GM18870 (cell line): Measurements from ENCODE around the gene GNG8.
"Not testable (repeated sequence)": the region's sequence is repeated elsewhere in the genome, so short reads cannot be mapped to it uniquely, and the experiment has no call there.

ENCODE experiments used
- ATAC-seq: cut with Tn5 transposase; IDR thresholded peaks from one replicate; pipeline ENCODE4 v1.9.1; 2021; ENCODE audit warnings: moderate library complexity; ENCODE audit not compliant: unreplicated experiment

The GNG8 gene

DNA sequence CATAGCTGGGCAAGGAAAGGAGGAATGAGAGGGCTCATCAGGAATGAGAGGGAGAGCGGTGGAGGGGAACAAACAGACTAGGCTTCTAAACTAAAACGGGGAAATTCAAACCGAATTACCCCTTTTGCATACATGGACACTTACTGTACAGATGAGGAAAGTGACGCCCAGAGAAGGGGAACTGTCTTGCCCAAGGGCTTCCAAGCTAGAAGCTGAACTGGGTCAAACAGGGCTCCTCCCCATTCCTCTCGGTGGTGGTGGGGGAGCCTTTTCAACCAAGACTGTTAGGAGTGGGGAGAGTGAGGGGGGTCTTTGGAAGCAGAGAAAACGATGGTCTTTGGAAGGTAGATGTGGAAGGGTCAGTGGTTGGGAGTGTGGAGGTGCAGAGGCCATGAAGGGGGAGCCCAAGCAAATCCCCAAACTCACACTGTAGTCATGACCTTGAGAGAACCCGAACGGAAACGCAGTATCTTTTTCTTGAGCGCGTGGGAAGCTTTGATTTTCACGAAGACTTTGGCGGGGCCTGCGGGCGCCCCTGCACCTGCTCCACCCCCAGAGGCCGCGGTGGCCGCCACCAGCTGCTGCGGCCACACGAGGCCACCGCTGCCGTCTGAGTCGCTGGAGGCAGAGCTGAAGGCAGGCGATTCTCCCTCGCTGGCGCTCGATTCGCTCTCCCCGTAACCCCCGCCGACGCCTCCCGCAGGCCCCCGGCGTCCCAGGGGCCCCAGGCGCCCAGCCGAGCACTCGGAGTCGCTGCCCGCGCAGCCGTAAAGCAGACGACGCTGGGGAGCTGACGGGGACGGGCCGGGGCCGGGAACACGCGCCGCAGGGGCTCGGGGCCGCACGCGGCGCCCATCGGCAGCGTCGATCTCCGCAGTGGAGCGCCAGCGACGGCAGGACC, 12.3 kb upstream of the GNG8 start:
- no peak for ATAC-seq

DNA sequence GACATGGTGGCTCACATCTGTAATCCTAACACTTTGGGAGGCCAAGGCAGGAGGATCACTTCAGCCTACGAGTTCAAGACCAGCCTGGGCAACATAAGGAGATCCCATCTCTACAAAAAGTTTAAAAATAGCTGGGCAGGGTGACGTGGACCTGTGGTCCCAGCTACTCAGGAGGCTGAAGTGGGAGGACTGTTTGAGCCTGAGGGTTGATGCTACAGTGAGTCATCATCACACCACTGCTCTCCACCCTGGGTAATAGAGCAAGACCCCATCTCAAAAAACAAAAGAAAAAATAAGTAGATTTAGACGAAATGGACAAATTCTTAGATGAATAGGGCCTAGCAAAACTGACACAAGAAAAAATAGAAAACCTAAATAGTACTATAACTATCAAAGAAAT, 10.4 kb upstream of the GNG8 start:
- no peak for ATAC-seq

DNA sequence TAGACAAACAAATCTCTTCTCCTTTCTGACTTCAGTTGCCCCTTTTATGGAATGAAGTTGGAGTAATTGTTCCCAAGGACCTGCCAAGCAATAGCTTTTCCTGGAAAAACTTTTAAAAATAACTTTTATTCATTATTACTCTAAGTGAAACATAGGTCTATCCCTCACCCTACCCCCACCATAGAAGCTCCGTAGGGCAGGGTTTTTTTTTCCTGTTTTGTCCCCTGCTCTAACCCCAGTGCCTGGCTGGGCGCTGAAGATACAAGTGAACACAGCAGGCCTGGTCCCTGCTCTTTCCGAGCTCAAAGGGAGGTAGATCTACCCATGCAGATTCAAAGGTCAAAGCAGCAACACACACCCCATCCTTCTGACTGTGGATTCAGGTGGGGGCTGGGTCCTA, 8.7 kb upstream of the GNG8 start:
- no peak for ATAC-seq

DNA sequence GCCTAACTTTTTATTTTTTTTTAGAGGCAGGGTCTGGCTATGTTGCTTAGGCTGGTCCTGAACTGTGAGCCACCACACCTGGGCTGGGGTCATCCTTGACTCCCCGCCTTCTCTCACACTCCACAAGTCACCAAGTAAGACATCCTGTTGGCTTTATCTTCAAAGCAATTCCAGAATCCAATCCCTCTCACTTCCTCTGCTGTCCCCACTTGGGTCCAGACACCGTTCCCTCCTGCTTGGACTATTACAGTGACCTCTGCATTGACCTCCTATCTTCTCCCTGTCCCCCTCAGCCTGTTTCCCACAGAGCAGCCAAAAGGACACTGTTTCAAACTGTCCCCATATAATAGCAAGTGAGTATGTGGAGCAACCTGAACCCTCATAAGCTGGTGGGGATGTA, 4.7 kb upstream of the GNG8 start:
- ATAC-seq = no peak

DNA sequence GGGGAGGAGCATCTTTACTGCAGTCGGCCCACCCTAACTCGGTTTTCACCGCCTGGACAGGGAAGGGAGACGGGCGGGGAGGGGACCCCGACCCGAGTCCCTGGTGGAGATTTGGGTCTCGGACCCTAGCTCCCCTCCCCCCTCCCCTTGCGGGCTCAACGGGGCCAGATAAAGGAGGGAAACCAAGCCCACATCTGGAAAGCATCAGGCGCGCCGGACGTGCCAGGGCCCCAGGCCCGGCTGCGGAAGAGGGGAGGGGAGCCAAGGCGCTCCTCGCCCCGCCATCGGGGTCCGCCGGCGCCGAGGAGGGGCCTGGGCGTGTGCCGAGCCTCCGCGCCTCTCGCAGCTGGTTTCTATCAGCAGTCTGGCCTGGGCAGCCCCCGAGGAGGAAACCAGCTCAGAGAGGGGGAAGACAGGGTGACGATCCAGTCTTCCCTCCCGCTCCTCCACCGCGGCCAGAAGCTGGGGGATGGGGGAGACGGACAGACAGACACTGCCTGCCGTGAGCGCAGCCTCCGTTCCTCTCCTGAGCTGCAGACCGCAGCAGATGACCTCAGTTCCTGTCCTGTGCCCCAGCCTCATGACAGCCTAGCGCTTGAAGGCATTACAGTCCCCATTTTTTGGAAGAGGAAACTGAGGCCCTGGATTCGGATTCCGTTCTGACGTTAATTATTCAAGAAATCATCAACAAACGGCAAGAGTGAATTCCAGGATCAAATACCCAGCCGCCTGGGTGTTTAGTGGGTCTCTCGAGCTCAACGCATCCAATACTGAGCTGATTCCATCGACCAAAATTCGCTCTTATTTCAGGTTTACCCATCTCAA, 3.6 kb upstream of the GNG8 start:
- ATAC-seq = no peak

DNA sequence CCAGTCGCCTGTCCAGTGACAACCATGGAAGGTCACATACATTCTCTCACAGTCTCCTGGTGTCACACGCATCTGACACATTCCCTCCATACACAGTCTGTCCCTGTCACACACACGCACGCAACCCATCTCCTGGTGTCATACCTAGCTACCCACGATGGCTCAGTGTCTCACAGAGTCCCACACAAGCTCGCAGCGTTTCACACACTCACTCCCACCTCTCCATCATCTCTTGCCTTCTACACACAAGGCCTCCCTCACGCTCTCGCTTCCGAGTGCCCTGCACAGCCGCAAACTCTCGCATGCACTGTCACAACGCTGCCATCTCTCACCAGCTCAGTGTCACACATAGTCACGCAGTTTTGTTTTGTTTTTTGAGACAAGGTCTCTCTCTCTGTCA, 1.2 kb upstream of the GNG8 start:
- no peak for ATAC-seq

DNA sequence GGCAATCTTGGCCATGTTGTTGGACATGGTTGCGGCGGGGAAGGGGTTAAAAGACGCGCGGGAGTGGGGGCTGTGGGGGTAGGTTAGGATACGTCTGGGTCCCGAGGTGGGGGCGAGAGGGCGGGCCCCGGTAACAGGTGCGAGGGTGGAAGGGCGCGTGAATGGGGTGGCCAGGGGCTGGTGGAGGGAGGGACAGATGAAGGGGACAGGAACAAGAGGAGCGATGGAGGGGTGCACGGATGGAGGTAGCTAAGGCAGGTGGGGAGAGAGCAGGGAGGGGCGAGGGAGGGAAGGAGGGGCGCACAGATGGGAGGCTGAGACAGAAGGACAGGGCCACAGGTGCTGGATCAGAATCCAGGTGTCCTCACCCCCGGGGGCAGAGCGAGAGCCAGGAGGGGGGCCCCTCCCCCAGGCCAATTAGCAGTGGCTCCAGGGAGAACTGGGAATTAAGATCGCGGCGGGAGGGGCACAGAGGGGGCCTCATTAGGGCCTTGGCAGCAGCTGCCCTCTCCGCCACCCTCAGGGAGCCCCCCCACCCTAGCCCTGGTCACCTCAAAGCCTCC, 1.3 kb downstream of the GNG8 start:
- ATAC-seq = no peak

DNA sequence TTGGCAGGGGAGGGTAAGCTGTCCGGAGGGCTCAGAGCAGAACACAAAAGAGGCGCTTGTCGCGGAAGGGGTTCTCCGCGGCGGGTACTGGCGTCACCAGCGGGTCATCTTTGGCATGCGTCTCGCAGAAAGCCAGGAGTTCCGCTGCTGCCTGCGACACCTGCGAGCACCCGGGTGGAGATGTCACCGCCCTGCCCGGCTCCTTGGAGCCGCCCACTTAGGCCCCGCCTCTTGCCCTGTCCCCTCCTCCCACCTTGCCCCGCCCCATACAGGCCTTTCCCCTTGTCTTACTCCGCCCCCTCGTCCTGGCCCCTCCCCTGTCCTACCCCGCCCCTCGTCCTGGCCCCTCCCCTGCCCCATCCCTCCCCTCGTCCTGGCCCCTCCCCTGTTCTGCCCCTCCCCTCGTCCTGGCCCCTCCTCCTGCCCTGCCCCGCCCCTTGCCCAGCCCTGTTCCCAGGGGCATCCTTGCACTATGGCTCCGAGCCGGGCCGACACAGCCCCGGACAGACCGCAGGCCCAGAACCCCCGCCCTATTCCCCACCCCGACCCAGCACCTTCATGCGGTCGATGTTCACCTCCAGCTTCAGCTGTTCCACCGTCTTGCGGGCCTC, 1.9 kb downstream of the GNG8 start:
- ATAC-seq = no peak

DNA sequence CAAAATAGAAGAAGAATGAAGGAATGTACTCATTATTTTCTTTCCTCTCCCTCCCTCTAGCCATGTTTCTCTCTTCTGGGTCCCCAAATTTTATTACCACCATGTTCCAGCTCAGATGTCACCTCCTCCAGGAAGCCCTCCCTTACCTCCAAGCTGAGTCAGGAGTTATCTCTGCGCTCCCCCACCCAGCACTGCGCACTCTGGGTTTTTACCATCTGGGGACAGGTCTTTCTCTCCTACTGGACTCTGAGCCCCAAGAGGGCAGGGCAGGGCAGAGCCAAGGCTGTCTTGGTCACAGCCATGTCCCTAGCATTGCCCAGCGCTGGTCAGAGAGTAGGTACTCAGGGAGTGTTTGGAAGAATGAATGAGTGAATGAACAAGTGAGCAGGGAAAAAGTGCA, 2.9 kb downstream of the GNG8 start:
- ATAC-seq = no peak

DNA sequence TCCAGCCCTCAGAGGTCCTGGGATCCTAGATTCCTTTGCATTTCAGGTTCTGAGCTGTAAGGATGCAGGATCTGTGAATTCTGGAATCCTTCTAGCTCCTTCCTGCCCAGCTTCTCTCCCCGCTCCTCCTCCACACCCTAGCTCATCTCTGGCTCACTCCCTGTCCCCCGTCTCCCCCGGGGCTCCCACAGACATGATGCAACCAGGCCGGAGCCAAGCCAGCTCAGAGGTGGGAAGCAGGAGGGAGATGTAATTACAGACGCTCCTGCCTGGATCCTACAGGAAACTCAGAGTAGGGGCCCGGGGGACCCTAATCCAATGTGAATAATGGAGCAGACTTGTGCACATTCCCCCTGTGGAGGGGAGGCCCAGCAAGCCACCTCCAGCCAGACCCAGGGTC, 4.5 kb downstream of the GNG8 start:
- no peak for ATAC-seq

DNA sequence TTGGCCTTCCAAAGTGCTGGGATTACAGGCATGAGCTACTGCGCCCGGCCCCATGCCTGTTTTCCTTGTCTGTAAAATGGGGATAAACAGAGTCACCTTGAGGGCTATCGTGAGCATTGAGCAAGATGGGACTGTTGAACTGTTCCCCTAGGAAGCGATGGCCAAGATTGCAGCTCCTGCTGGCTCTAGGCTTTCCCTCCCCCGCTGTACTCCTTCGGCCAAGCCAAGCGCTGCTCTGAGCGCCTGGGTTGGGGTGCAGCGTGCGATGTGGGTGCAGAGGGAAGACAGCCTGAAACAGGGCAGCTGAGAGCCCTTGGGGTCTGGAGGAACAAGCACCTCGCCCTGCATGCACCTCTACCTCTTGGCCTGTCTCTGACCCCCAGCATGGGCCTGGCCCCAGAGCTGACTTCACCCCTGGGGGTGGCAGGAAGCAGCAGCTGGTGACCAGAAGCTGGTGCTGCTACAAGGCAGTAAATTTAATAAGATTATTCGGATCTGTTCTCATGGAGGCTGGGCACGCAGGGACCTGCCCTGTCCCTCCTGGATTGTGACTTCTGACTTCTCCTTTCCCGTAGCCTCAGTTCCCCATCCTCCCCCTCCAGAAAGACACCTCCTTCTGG, 5.3 kb downstream of the GNG8 start:
- no peak for ATAC-seq

DNA sequence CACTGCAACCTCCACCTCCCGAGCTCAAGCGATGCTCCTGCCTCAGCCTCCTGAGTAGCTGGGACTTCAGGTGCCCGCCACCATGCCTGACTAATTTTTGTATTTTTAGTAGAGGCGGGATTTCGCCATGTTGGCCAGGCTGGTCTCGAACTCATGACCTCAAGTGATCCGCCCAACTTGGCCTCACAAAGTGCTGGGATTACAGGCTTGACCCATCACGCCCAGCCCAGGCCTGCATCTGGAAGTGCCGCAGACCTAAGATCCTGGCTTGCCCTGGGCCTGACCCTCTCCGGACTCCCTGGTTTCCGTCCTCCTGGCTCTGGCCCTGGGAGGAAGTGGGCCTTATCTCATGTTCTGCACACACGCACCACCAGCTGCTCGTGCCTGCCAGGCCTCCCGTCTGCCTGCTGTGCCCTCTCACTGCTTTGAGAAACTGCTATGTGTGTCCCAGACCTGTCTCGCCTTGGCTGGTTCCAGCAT, 6.4 kb downstream of the GNG8 start:
- ATAC-seq = no peak

DNA sequence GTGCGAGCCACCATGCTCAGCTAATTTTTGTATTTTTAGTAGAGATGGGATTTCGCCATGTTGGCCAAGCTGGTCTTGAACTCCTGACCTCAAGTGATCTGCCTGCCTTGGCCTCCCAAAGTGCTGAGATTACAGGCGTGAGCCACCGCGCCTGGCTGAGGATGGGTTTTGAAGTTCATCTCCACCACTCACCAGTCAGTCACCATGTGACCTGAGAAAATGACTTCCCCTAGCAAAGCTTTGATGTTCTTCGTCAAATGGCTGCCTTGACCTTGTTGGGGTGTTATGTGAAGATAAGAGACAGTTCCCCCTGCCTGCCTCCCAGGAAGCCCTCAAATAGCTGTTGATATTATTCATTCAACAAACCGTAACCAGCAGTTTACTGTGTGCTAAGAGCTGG, 7.0 kb downstream of the GNG8 start:
- not testable (repeated sequence) for ATAC-seq

DNA sequence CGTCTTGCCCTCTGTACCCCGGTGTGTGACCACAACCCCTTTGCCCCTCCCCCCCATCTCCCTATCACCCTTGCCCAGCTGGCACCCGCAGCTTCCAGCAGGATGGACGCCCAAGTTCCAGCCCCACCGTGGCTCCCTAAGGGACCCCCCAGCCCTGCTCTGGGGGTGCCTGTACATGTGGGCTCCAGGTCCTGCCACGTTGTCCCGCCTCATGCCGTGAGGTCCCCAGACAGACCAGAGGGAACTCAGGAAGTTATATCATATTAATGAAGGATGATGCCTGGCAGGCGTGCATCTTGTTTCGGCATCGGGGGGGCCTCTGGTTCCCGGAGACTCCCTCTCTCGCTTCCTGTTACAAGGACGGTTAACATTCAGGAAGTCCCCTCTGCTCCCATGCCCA, 9.6 kb downstream of the GNG8 start:
- no peak for ATAC-seq

DNA sequence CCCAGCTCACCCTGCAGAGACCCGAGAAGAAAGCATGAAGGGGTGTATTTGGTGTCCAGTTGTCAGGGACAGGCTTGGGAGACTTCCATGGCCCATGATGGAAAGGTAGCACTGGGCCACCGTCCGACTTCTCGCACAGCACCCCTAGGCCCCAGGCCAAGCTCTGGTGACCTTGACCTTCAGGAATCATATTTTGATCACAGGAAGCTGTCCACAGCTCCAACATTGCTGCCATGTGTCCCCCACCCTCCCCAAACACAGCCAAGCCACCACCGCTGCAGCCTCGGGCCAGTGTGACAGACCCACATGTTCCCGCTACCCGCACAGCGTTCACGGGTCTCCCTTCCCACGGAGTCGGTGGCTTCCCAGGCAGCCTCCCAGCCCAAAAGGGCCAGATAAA, 10.3 kb downstream of the GNG8 start:
- no peak for ATAC-seq

DNA sequence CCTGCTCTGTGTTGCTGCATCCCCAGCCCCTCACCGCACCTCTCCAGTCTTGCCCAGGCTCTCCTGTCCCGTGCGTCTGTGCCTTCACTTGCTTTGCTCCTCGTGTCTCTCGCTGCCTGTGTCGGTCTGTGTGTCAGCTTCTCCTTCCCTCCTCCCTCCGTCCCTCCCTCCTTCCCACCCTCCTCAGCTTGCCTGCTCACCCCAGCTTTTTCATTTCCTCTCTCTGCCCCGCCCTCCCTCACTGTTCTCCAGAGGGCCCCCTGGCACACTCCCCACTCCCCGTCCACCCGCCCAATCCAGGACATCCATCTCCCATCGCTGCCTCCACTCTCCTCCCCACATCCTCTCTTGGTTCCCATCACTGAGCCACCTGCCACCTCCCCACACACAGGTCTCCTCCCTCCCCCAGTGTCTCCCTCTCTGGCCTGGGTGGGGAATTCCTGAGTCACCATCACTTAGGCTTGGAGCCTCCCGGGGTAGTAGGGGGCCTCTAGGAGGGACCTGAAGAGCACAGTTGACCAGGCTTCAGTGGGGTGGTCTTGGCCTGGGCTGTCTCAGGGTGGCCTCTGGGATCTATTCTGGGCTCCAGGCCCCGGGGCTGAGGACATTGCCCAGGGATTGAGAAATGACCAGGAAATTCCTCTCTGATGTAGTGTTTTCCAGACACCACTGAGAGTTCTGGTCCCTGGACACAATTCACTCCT, 10.9 kb downstream of the GNG8 start, which contains the start of gene PTGIR:
Gene PTGIR, minus strand, starts transcription at position 132 of the 704 bp plus-strand sequence. CDS start 864 bp downstream, outside the sequence.
- no peak for ATAC-seq

DNA sequence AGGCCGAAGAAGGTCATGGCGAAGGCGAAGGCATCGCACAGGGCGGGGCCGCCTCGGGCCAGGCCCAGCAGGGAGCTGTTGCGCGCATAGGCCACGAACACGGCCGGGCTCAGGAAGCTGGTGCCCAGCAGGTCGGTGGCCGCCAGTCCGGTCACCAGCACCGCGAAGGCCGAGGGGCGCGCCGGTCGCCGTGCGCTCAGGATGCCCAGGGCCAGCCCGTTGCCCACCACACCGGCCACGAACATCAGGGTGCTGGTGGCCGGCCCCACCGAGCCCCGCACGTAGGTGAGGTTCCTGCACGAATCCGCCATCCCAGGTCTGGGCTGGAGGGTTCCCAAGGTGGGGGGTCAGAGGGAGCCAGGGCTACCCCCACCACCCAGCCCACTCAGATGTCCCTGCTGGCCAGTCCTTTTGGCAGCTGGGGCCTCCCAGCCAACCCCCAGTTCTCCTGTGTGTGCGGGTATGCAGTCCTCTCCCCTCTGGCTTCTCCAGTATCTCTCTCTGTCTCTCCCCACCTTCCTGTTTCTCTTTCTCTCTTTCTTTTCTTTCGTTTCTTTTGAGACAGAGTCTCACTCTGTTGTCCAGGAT, 12.0 kb downstream of the GNG8 start:
- no peak for ATAC-seq

DNA sequence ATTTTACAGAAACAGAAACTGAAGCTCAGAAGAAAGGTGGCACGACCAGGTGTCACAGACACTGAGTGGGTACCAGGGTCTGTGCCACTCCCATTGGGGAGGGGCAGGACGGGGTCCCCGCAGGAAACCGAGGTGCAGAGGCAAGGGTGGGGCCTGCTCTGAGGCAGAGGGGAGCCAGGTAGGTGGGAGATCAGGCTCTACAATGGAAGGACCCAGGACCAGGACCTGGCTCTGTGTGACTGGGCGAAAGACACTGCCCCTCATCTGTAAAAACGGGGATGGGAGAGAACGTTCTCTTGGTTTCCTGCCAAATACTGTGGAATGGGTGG, 13.9 kb downstream of the GNG8 start:
- no peak for ATAC-seq

DNA sequence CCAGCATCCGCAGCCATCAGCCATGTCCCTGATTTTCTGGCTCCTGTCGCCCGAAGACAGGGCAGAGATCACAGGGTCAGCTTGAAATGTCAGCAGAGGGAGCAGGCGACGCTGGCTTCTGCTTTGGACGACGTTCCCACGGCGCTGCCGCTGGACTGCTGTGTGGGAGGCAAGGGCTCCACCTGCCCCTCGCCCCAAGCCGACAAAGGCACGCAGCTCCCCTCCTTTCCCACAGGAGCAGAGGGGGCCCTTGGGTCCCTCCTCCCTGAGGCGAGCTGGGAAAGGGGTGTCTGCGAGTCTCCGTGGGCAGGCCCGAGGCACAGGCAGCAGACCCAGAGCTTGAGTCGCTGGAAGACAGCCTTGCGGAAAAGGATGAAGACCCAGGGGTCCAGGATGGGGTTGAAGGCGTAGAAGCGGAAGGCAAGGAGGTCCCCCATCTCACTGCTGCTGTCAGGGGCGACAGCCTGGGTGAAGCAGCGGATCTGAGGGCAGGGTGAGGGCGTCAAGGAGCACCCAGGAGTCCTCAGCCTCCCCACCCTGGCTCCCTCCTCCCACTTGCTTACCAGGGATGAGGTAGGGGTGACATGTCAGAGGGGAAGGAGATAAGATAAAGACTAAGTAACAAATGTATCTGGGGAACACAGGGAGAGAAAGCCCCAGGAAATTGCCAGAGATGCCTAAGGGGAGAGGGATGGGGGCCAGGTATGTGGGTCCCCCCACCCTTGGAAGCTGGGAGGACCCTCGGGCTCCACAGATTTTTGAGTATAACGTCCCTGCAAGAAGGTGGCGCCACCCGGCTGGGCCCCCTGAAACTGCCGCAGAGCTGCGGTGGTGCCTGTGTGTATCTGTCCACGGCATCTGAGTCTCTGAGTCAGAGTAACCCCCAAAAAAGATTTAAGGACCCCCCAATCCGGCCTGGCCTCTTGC, 14.5 kb downstream of the GNG8 start:
- ATAC-seq = no peak
